Nasal cavity respiratory epithelium epithelial cell of viscerocranial mucosa (primary cell): ENCODE data around the gene SLC30A4. TPM values are rescaled to one million over a fixed set of nuclear protein-coding genes. Genes with fewer than 3 reads are reported as not detected.

Experiments used
- total RNA-seq: library from RNA; depleted of rRNA; stranded (reverse); fragments of >200 nt; gene quantifications from 2 replicates; pipeline ENCODE4 v1.2.3, GENCODE V29; 2014

Gene SLC30A4, protein sequence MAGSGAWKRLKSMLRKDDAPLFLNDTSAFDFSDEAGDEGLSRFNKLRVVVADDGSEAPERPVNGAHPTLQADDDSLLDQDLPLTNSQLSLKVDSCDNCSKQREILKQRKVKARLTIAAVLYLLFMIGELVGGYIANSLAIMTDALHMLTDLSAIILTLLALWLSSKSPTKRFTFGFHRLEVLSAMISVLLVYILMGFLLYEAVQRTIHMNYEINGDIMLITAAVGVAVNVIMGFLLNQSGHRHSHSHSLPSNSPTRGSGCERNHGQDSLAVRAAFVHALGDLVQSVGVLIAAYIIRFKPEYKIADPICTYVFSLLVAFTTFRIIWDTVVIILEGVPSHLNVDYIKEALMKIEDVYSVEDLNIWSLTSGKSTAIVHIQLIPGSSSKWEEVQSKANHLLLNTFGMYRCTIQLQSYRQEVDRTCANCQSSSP
- 5.5 and 8.7 TPM in 2 replicates for total RNA-seq

DNA sequence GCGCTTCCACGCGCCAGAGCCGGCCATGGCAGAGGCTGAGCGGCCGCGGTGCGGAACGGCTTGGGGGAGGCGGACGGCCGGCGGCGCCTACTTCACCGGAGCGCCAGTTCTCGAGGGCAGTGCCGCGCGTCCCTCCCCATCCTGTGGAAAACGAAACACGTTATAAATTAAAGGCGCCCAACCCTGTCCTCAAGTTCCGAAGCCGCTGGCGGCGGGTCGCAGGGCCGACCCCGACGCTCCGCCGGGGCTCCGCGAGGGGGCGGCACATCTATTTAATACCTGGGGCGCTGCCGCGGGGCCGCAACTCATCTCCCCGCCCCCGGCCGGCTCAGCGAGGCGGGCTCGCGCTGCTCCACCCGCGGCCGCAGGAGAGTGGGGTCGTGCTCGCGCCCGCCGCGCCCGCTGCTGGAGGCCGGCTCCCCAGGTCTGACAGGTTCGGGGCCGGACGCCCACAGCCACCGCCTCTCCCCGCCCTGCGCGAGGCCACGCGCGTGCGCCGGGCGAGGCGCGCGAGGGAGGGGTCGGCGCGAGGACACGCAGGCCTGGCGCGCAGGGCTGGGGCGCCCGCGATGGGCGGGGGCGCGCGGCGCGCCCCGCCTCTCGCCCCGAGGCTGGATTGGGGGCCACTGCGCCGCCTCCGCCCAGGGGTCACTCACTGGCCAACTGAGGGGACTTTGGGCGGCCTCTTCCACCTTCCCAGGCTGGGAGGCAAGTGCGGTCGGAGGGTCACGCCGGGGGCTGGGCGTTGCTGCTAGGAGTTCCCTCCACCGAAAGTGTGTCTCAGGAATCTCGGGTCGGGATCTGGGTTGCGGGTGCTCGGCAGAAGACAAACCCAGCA lies at the start of gene SLC30A4:
Gene SLC30A4 (minus strand): TSS at position 428 of the 838 bp plus-strand sequence. CDS start 401 bp downstream, at position 27.

Other genes starting within 250 kb of the SLC30A4 start
- 2.1 and 5.7 TPM in 2 replicates for gene GATM, start 144.2 kb downstream of the SLC30A4 start, total RNA-seq
- 66.6 and 90.2 TPM in 2 replicates for gene BLOC1S6, start 64.6 kb upstream of the SLC30A4 start, total RNA-seq
- 191 and 253 TPM in 2 replicates for gene SQOR, start 112.3 kb upstream of the SLC30A4 start, total RNA-seq